ENCODE measurements around the gene BMP8B. TPM values are rescaled to one million over a fixed set of nuclear protein-coding genes. Genes with fewer than 3 reads are reported as not detected.

The BMP8B gene
- total and polyA plus RNA-seq, 7 donors, result 0.06 to 0.25 (median 0.15) TPM

GRCh38 chr1:39757501-39757900 lies 31.2 kb downstream of the BMP8B start:
- no peaks in the 10 kb centered on the region for H3K4me1 ChIP-seq
- intact Hi-C loops (cut with DNase I), result no loop called here
- peaks cover 0 to 85% of the 10 kb centered on the region in 2 donors for H3K36me3 ChIP-seq (ENCODE audit: insufficient read depth in 1 of 2, low read depth in 1 of 2)
- WGBS, 3 donors, result 79 to 89% (median 79%) methylated on average over 5 of the region's 5 CpGs
- H3K27ac ChIP-seq, result no peak overlapping the region
- DNase-seq (no peak), ATAC-seq (no peak)
- no peak overlapping the region for H3K4me3 ChIP-seq
- no peaks in the 10 kb centered on the region for H3K9me3 ChIP-seq
- H3K27me3 ChIP-seq (ENCODE audit: insufficient read depth in 3 of 3, low read length in 2 of 3), result no peaks in the 10 kb centered on the region
- TF ChIP-seq CTCF (IDR thresholded peaks at IDR 0.05), result no peak

- H3K27ac ChIP-seq, result no peak overlapping the region
- H3K9me3 ChIP-seq, result no peaks in the 10 kb centered on the region
- intact Hi-C loops (cut with DNase I), result no loop called here
- 75 to 85% (median 75%) methylated on average over 9 of the region's 9 CpGs for WGBS, 3 donors
- ATAC-seq, result no peak
- TF ChIP-seq CTCF (IDR thresholded peaks at IDR 0.05), result no peak
- DNase-seq, result no peak
- H3K4me3 ChIP-seq, result no peak overlapping the region
- H3K4me1 ChIP-seq, result no peaks in the 10 kb centered on the region
- peaks cover 0 to 90% of the 10 kb centered on the region in 2 donors for H3K36me3 ChIP-seq (ENCODE audit: insufficient read depth in 1 of 2, low read depth in 1 of 2)
- H3K27me3 ChIP-seq (ENCODE audit: insufficient read depth in 3 of 3, low read length in 2 of 3), result no peaks in the 10 kb centered on the region
Measured at GRCh38 chr1:39755965-39756659, 32.6 kb downstream of the BMP8B start.

- no peaks in the 10 kb centered on the region for H3K27me3 ChIP-seq (ENCODE audit: insufficient read depth in 3 of 3, low read length in 2 of 3)
- no peak overlapping the region for H3K4me3 ChIP-seq
- H3K4me1 ChIP-seq, result no peaks in the 10 kb centered on the region
- TF ChIP-seq CTCF (IDR thresholded peaks at IDR 0.05), result no peak
- peaks cover 0 to 99% of the 10 kb centered on the region in 2 donors for H3K36me3 ChIP-seq (ENCODE audit: insufficient read depth in 1 of 2, low read depth in 1 of 2)
- no peak for ATAC-seq
- H3K27ac ChIP-seq, result no peak overlapping the region
- 61 to 67% (median 67%) methylated on average over 2 of the region's 2 CpGs for WGBS, 3 donors
- DNase-seq, result no peak
- H3K9me3 ChIP-seq, result no peaks in the 10 kb centered on the region
- intact Hi-C loops (cut with DNase I), result no loop called here
Measured at GRCh38 chr1:39754906-39755504, 33.7 kb downstream of the BMP8B start.

- peaks cover 0 to 100% of the 10 kb centered on the region in 2 donors for H3K36me3 ChIP-seq (ENCODE audit: insufficient read depth in 1 of 2, low read depth in 1 of 2)
Measured at GRCh38 chr1:39754026-39754570, 34.6 kb downstream of the BMP8B start.

More at GRCh38 chr1:39754026-39754570, 34.6 kb downstream of the BMP8B start:
- no peaks in the 10 kb centered on the region for H3K27me3 ChIP-seq (ENCODE audit: insufficient read depth in 3 of 3, low read length in 2 of 3)
- ATAC-seq, result no peak
- H3K9me3 ChIP-seq, result no peaks in the 10 kb centered on the region
- no peak for TF ChIP-seq CTCF (IDR thresholded peaks at IDR 0.05)
- H3K4me3 ChIP-seq, result no peak overlapping the region
- H3K27ac ChIP-seq, result no peak overlapping the region
- H3K4me1 ChIP-seq, result no peaks in the 10 kb centered on the region
- DNase-seq, result no peak
- WGBS, 3 donors, result 71 to 77% (median 75%) methylated on average over 2 of the region's 2 CpGs
- intact Hi-C loops (cut with DNase I), result no loop called here
